NCI-H510A treated with DMSO at 0.1 percent for 48 hours (cell line): ENCODE data around the gene TCTN3.
"Not testable (repeated sequence)": the region's sequence is repeated elsewhere in the genome, so short reads cannot be mapped to it uniquely, and the experiment has no call there.

ENCODE experiments used
- DNase-seq: peaks from one replicate; lab custom pipeline; 2025; lab: John Stamatoyannopoulos, UW

TCTN3 gene, protein sequence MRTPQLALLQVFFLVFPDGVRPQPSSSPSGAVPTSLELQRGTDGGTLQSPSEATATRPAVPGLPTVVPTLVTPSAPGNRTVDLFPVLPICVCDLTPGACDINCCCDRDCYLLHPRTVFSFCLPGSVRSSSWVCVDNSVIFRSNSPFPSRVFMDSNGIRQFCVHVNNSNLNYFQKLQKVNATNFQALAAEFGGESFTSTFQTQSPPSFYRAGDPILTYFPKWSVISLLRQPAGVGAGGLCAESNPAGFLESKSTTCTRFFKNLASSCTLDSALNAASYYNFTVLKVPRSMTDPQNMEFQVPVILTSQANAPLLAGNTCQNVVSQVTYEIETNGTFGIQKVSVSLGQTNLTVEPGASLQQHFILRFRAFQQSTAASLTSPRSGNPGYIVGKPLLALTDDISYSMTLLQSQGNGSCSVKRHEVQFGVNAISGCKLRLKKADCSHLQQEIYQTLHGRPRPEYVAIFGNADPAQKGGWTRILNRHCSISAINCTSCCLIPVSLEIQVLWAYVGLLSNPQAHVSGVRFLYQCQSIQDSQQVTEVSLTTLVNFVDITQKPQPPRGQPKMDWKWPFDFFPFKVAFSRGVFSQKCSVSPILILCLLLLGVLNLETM

DNA sequence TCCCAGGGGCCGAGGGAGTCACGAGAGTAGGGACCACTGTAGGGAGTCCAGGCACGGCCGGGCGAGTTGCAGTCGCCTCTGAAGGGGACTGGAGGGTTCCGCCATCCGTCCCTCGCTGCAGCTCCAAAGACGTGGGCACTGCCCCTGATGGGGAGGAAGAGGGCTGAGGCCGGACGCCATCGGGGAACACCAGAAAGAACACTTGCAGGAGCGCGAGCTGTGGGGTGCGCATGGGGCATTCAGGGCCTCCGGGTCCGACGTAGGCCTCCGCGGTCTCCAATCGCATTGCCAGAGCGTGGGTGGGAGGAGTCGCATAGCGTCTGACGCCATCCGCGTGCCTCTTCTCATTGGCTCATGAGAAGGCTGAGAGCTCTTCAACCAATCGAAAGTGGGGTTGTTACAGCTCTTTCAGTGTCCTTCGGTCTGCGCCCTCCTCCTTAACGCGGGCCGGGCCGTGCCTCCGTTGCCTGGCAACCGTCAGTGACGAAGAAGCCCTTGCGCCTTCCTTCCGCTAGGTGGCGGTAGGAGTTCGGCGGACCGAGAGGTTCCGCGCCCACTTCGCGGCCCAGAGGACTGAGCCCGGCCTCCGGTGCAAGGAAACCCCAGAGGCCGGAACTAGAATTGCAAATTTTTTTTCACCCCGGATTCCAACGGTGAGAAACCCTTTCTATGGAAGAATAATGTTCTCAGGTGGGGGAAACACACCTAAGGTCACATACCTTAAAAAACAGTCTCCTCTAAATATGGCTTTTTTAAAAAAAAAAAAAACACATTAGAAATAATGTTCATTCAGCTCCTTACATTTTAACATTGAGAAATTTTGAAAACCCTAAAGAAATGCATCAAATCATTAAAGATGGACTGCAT, at the start of gene TCTN3:
Gene TCTN3, minus strand, starts transcription at position 260 of the 867 bp plus-strand sequence. Its CDS starts 28 bp downstream, at position 232.
- DNase-seq = peak; percentile 99

DNA sequence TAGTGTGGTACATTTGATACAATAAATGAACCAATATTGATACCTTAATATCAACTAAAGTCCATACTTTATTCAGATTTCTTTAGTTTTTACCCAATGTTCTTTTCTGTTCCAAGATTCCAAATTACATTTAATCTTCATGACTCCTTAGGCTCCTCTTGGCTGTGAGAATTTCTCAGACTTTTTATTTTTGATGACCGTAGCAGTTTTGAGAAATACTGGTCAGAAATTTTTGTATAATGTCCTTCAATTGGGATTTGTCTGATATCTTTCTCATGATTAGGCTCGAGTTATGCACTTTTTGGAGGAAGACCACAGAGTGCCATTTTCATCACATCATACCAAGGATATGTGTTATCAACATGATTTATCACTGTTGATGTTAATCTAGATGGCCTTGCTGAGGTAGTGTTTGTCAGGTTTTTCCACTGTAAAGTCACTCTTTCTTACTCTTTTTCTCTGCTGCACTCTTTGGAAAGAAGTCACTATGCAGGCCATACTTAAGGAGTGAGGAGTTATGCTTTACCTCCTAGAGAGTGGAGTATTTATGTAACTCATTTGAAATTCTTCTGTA, 49.3 kb upstream of the TCTN3 start:
- no peak for DNase-seq

GRCh38 chr10:95742485-95742884, 48.8 kb upstream of the TCTN3 start:
- DNase-seq = peak; percentile 38

GRCh38 chr10:95741807-95742467, 48.2 kb upstream of the TCTN3 start:
- DNase-seq = no peak

DNA sequence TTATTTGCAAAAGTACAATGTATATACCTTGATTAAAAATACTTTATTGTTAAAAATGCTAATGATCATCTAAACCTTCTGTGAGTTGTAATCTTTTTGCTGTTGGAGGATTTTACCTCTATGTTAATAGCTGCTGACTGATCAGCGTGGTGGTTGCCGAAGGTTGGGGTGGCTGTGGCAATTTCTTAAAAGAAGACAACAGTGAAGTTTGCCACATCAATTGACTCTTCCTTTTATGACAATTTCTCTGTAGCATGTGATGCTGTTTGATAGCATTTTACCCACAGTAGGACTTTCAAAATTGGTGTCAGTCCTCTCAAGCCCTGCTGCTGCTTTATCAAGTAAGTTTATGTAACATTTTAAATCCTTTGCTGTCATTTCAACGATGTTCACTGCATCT, 45.3 kb upstream of the TCTN3 start:
- DNase-seq = no peak

GRCh38 chr10:95732907-95733306, 39.2 kb upstream of the TCTN3 start:
- not testable (repeated sequence) for DNase-seq

- no peak for DNase-seq
Observed at GRCh38 chr10:95730233-95730632, 36.5 kb upstream of the TCTN3 start.

- DNase-seq = no peak
Observed at GRCh38 chr10:95729323-95730055, 35.8 kb upstream of the TCTN3 start.

- no peak for DNase-seq
Observed at GRCh38 chr10:95728526-95728925, 34.8 kb upstream of the TCTN3 start.

DNA sequence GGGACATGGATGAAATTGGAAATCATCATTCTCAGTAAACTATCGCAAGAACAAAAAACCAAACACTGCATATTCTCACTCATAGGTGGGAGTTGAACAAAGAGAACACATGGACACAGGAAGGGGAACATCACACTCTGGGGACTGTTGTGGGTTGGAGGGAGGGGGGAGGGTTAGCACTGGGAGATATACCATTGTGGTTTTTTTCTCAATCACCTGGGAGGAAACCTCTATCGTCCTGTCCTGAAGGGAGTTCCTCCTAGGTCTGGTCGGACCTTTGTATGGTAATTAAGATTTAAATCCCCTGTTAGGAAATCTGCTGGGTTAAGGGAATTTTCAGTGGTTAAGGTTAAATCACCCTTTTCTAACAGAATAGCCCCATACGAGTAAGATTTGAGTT, 28.8 kb upstream of the TCTN3 start:
- DNase-seq = not testable (repeated sequence)

- not testable (repeated sequence) for DNase-seq
Observed at GRCh38 chr10:95720745-95721144, 27.0 kb upstream of the TCTN3 start.

DNA sequence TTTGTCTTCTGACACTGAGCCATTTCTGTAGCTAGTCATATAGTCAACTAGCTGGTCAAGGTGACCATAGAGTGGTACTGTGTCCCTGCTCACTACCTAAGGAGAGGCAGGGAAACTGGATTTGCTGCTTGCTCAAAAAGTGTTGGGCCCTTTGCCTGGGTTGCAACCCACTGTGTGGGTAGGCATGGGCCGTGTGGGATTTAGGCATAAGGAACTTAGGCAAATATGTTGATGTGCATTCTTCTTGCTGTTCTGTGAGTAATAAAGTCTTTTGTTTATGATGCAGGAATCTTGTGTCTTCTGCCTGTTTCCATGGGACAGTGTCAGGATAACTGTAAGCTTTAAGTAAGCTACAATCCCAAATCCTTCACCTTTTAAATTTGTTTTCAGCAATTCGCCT, 23.1 kb upstream of the TCTN3 start:
- no peak for DNase-seq

DNA sequence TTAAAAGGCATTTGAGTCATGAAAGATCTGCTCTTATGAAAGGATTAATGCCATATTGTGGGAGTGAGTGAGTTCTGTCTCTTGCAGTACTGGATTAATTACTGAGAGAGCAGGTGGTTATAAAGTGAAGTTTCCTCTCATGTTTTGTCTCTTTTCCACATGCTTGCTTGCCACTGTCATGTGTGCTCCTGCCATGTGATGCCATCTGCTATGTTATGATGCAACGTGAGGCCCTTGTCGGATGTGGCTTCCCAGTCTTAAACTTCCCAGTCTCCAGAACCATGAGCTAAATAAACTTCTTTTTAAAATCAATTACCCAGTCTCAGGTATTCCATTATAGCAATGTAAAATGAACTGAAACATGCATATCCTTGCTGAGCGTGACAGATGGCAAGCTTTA, 22.7 kb upstream of the TCTN3 start:
- DNase-seq = no peak

DNA sequence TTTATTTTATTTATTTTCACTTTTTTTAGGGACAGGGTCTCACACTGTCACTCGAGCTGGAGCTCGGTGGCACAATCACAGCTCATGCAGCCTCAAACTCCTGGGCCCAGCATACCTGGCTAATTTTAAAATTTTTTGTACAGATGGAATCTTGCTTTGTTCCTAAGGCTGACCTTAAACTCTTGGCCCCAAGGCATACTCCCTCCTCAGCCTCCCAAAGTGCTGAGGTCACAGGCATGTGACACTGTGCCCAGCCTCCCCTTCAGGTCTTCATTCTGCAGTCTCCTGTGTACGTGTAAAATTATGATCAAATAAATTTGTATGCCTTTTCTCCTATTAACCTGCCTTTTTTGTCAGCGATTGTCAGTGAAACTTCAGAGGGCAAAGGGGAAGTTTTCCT, 17.8 kb upstream of the TCTN3 start:
- no peak for DNase-seq

GRCh38 chr10:95706990-95707389, 13.3 kb upstream of the TCTN3 start:
- no peak for DNase-seq

DNA sequence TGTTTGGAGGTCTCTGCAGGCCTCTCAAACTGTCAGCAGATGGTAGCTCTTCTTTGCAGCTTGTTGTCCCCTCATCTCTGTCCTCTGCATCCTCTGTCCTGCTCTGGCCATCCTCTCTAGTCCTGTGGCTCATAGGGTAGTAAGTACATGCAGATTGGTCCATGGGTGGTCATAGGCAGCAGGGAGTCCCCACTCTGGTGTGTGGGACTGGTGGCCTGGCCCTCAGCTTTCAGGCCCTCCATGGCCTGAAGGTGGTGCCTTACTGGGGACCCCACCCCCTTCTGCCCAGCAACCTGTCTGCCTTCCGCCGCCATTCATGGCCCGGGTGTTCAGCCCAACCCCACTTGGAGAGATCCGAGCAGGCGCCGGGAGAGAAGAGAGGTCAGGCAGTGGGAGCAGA, 12.8 kb upstream of the TCTN3 start:
- no peak for DNase-seq

DNA sequence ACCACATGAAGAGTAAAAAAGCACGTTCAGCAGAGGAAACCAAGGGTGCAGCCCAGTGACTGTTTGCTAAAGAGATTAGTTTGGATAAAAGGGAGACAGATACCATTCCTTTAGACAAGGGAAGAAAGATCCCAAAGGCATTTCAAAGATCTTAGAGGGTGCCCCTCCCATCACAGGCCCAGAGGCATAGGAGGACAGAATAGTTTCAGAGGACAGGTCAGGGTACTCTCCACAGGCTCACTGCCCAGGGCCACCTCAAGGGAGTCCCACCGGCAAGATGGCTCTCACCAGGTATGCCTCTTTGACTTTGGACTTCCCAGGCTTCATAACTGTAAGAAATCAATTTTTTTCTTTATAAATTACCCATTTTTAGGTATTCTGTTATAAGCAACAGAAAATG, 4.7 kb upstream of the TCTN3 start:
- no peak for DNase-seq

DNA sequence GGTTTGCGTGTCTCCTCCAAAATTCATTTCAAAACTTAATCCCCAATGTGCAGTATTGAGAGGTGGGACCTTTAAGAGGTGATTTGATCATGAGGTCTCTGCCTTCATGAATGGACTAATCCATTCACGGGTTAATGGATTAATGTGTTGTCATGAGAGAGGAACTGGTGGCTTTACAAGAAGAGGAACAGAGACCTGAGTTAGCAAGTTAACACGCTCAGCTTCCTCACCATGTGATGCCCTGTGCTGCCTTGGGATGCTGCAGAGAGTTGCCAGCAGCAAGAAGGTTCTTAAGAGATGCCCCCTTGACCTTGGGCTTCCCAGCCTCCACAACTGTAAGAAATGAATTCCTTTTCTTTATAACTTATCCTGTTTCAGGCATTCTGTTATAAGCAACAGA, 3.7 kb upstream of the TCTN3 start:
- no peak for DNase-seq

- DNase-seq = no peak
Observed at GRCh38 chr10:95694665-95695064, 938 bp upstream of the TCTN3 start.

GRCh38 chr10:95693071-95693667, 558 bp downstream of the TCTN3 start:
- peak; percentile 57 for DNase-seq

- DNase-seq = no peak
Observed at GRCh38 chr10:95691281-95691680, 2.4 kb downstream of the TCTN3 start.
